BJ (cell line): ENCODE measurements around the gene TPRG1. TPM values are rescaled to one million over a fixed set of nuclear protein-coding genes. Genes with fewer than 3 reads are reported as not detected.

Experiments
- CTCF ChIA-PET: fragments of 350-600 bp; formaldehyde crosslinking; extraction: SDS; loops from one replicate; lab custom pipeline; 2021; ENCODE audit warnings: antibody characterized with exemption, inconsistent platforms; lab: Yijun Ruan, JAX
- POLR2A ChIA-PET: fragments of 300-600 bp; sonication (Branson Sonifier 250); formaldehyde crosslinking; extraction: SDS; loops from one replicate; lab custom pipeline; 2021; ENCODE audit warnings: antibody characterized with exemption; lab: Charles Lee
- DNase-seq: peaks from one replicate; pipeline ENCODE4 v3.0.0-alpha.2; 2011; ENCODE audit warnings: low read depth
- H3K27me3 ChIP-seq: 2 replicates; pipeline ENCODE4 v1.6.0; 2011; ENCODE audit warnings: low read length; ENCODE audit not compliant: control insufficient read depth, insufficient read depth
- H3K36me3 ChIP-seq: 2 replicates; pipeline ENCODE4 v1.5.1; 2011; ENCODE audit warnings: low read length; ENCODE audit not compliant: control insufficient read depth, insufficient read depth
- H3K4me3 ChIP-seq: 2 replicates; pipeline ENCODE4 v1.5.1; 2011; ENCODE audit warnings: low read depth, mild to moderate bottlenecking, control low read depth, low read length
- CTCF ChIP-seq: IDR thresholded peaks from 2 replicates; pipeline ENCODE4 v1.5.1; 2011; ENCODE audit warnings: low read depth, mild to moderate bottlenecking, control low read depth, inconsistent platforms, low read length, moderate library complexity; ENCODE audit not compliant: insufficient read depth
- polyA plus RNA-seq: library from polyadenylated mRNA; depleted of rRNA; stranded (reverse); fragments of >200 nt; gene quantifications from 2 replicates; pipeline ENCODE4 v1.2.3, GENCODE V29; 2011

The TPRG1 gene
- polyA plus RNA-seq, 1 experiment: 0.16 TPM

- DNase-seq: no peak
- POLR2A ChIA-PET: no interaction called here
- no peak overlapping the region for H3K4me3 ChIP-seq
- H3K36me3 ChIP-seq: no peaks in the 10 kb centered on the region
- no peak for TF ChIP-seq CTCF
- CTCF ChIA-PET: no interaction called here
- H3K27me3 ChIP-seq: no peaks in the 10 kb centered on the region
Measured at GRCh38 chr3:189192725-189193124, 21.0 kb downstream of the TPRG1 start.

- no peak for TF ChIP-seq CTCF
- DNase-seq: no peak
- POLR2A ChIA-PET: no interaction called here
- Histone ChIP-seq H3K4me3 (no peak overlapping the region), H3K27me3 (no peaks in the 10 kb centered on the region), H3K36me3 (no peaks in the 10 kb centered on the region)
- CTCF ChIA-PET: no interaction called here
Measured at GRCh38 chr3:189195302-189195701, 23.5 kb downstream of the TPRG1 start.

GRCh38 chr3:189202106-189202505, 30.3 kb downstream of the TPRG1 start:
- CTCF ChIA-PET: interaction anchor here (1.2 kb wide), 1 partner anchor 8 kb away, joined by 5 read pairs; no protein-coding TSS in a partner anchor
- no peak for TF ChIP-seq CTCF
- H3K36me3 ChIP-seq: no peaks in the 10 kb centered on the region
- H3K4me3 ChIP-seq: no peak overlapping the region
- POLR2A ChIA-PET: no interaction called here
- no peaks in the 10 kb centered on the region for H3K27me3 ChIP-seq
- DNase-seq: no peak

- DNase-seq: no peak
- POLR2A ChIA-PET: no interaction called here
- H3K27me3 ChIP-seq: no peaks in the 10 kb centered on the region
- no peak for TF ChIP-seq CTCF
- CTCF ChIA-PET: no interaction called here
- H3K4me3 ChIP-seq: no peak overlapping the region
- H3K36me3 ChIP-seq: no peaks in the 10 kb centered on the region
Measured at GRCh38 chr3:189202583-189202982, 30.8 kb downstream of the TPRG1 start.

- H3K36me3 ChIP-seq: no peaks in the 10 kb centered on the region
- DNase-seq: no peak
- CTCF ChIA-PET: interaction anchor here (1.3 kb wide), 1 partner anchor 29 kb away, joined by 4 read pairs; no protein-coding TSS in a partner anchor
- H3K27me3 ChIP-seq: no peaks in the 10 kb centered on the region
- no peak for TF ChIP-seq CTCF
- POLR2A ChIA-PET: no interaction called here
- H3K4me3 ChIP-seq: no peak overlapping the region
Measured at GRCh38 chr3:189204167-189204866, 32.5 kb downstream of the TPRG1 start.
